Endothelial cell of hepatic sinusoid (primary cell): Measurements from ENCODE around the gene UXT.

ENCODE experiments used
- in situ Hi-C: cut with HindIII; loops from 2 replicates; pipeline ENCODE4 v1.10.0; 2017; ENCODE audit warnings: low sequenced_read_pairs

UXT gene

DNA sequence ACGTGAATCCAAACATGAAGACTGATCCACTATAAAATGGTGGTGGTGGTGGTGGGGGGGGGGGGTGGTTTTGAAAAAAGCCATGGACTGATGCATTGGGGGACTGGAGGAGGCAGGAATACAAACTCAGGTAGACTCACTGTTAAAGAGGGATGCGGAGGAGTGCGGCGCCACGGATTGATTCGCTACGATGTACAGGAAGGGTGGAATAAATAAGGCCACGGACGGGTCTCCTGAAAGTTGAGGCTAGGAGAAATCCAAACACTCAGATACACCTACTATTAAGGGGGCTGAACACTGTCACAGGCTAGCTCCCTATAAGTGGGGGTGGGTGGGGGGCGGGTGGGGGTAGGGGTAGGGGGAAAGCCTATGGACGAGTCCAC lies 9.2 kb downstream of the UXT start:
- in situ Hi-C loops = no loop called here

GRCh38 chrX:47649271-47649670 lies 9.7 kb downstream of the UXT start:
- in situ Hi-C loops = no loop called here

GRCh38 chrX:47648376-47648775 lies 10.6 kb downstream of the UXT start:
- in situ Hi-C loops = no loop called here

DNA sequence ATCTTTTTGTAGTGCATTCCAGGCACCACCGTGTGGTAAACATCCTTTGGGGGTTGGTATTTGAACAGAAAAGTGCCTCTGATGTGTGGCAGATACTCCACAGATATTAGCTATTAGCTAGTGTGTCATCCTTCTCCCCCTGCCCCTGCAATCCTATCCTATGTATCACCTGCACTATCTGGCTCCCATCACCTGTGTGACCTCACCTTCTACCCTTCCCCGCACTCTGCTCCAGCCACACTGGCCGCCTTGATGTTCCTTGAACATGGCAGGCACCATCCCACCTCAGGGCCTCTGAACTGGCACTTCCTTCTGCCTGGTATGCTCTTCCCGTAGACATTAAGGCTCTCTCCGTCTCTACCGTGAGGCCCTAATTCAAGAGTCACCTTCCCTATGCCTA lies 12.3 kb downstream of the UXT start:
- in situ Hi-C loops = no loop called here

- in situ Hi-C loops = no loop called here
Observed at GRCh38 chrX:47645530-47645929, 13.4 kb downstream of the UXT start.

- in situ Hi-C loops = no loop called here
Observed at GRCh38 chrX:47644557-47645091, 14.4 kb downstream of the UXT start.

DNA sequence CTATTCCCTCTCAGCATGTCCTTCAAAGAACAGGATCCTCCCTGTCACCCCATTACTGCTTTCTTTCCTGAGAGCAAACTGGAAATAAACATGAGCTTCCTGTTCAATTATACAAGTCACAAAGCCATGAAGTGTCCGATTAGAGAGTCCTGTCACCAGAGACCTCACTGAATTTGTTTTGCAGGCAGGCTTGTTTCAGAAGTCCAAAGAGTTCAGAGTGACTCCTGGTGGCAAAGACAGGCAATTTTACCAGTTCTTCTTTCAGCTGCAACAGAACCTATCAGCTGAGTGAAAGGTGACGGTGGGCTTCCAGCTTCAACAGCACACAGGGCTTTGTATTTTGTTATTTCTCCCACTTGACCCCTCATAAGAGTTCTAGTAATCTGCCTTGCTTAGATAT lies 15.1 kb downstream of the UXT start:
- in situ Hi-C loops = no loop called here

GRCh38 chrX:47638816-47639215 lies 20.2 kb downstream of the UXT start:
- in situ Hi-C loops = no loop called here

- in situ Hi-C loops = no loop called here
Observed at GRCh38 chrX:47637546-47638195, 21.3 kb downstream of the UXT start.

GRCh38 chrX:47634871-47635575 lies 24.0 kb downstream of the UXT start:
- in situ Hi-C loops = no loop called here

DNA sequence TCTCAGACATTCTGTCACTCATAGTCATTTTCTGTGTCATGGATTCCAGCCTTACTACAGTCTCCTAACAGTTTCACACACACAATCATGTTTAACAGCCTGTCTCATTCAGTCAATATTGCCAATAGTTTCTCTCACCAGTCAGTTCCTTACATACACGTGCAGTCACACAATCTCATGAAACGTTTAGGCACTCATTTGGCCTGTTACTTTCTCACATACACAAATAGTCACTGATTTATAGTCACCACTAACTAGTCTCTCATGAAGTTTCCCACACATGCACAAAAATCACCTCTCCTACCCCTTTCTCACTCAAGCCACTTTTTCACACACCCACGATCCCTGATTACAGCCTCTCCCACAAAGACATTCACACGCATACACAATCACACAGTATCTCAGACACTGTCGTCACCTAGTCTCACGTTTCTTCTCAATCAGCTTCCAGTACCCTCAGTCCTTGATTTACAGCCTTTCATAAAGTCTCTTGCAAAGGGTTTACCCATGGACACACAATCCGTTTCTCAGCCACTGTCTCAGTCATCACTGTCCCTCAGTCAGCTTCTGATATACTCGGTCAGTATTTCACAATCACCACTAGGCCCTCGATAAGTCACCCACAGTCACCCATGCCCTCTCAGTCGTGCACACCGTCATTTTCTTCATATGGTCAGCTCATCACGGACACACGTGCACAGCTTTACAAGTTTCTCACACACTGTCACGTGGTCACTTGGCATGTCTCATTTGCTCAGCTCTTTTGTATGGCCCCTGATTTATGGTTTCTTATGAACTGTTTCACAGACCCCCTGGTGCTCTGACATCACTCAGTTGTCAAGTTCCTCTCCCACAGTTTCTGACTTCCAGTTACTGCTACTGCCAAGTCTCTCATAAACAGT lies 25.0 kb downstream of the UXT start:
- in situ Hi-C loops = no loop called here

DNA sequence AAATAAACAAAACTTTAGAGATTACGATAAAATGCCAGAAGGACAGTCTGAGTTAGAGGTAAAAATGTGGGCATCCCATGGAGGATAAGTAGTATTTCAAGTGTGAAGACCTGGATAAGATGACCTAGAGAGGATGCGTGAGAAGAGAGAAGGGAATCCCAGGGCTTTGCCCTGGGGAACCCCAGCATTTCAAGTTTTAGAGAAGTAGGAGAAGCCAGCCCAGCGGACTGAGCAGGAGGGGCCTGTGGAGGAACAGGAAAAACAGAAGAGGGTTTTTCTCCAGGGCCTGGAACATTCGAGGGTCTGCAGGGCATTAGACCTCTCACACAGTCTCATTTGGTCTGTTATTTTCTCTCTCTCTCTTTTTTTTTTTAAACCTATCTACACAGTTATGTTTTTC lies 26.3 kb downstream of the UXT start:
- in situ Hi-C loops = no loop called here

- in situ Hi-C loops = no loop called here
Observed at GRCh38 chrX:47631676-47632075, 27.3 kb downstream of the UXT start.

DNA sequence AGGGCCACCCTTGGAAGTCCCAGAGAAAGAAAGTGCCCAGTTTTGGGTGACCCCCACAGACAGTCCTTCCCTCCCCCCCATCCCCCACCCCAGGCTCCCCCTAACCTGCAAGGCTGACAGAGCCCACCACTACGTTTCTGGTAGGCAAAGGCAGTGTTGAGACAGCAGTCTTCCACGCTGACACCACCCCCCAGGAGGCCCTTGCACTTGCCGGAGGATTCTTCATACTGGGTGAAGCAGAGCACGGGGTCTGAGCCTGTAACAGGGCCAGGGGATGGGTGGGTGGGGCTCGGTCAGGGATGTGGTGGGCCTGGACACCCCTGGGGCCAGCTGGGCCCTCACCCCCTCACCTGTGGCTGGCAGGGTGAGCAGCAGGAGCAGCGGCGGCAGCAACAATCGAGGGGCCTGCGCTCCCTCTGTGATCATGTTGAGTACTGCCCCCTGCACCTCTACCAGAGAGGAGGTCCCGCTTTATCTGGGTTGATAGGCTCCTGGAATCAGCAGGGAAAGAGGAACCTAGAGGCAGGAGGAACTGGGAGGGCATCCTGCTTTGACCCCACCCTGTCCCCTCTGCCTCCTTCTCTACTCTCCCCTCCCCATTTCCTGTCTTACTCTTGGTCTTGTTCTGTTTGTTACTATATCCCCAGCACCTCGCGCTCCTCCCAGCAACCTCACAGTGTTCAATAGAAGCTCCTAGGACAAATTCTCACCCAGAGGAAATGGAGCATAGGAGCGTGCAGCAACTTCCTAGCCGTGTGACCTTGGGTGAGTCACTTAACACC lies 29.4 kb downstream of the UXT start, which contains the start of gene CFP:
CFP (minus strand) TSS at position 512 of the 782 bp plus-strand sequence; CDS start at position 426, 86 bp downstream.
- in situ Hi-C loops = no loop called here

GRCh38 chrX:47628982-47629381 lies 30.0 kb downstream of the UXT start:
- in situ Hi-C loops = no loop called here

DNA sequence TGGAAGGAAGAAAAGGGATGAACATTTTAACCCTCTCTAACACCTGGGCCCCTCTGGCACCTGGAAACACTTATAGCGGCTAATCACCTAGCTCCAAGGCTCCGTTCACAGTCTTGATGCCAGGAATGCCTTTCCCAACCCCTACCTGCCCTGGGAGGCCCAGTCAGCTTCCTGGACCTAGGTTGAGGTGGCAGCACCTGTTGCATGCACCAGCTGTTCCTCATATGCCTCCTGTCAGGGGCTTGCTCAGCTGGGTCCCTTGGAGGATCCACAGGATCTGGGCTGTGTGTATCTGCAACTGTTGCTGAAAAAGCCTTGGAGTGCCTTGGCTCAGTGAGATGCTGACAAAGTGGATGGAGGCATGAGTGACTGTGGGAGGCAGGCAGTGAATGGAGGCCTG lies 33.6 kb downstream of the UXT start:
- in situ Hi-C loops = no loop called here

DNA sequence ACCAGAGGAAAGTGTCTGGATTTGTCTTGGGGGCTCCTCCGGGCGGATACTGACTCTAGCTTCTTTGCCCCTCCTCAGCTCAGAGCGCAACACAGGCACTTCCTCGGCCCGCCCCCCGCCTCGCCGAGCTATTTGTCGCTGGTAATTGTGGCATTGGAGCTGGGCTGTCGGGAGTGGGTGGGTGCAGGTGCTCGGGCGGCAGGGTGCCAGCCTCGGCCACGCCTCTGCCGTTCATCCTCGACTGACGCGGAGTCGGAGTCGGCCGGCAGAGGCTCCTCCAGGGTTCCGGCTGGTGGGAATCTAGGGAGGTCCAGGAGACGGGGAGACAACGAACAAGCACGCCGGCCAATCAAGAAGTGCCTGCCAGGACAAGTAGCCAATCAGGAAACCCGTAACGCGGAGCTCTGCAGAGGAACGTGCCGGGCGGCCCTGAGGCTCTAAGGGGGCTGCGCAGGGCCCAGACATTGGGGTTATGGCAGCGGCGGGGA lies 35.4 kb downstream of the UXT start:
- in situ Hi-C loops = no loop called here

DNA sequence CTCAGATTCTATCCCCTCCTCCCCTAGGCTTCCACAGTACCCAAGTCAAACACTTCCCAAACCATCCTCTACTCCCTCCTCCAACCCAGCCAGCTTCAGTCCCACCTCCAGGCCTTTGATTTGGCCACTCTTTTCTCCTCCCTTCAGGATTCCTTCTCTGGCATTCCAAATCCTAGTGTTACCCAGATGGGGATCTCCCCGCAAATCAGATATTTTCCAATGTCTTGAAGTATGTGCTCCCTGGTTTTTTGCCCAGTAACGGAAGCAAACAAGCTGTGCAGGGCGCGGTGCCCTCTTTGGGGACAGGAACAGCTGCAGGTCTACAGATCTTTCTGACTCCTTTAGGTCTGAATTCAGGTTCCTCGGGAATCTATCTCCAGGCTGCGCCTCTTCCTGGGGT lies 37.1 kb downstream of the UXT start:
- in situ Hi-C loops = no loop called here

DNA sequence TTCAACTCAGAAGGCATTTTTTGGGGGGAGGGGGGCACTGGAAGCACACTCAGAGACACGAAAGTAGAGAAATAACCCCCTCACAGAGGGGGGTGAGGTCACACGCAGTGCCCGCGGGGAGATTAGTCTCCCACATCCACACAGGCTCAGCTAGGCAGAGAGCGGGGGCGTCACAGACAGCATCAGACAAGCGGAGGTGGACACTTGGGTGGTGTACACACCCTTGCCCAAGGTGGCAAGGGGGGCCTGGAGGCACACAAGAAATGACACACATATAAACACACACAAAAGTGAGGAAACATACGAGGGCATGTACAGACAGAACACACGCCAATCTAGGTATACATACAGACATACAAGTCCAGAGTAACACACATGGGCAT lies 38.7 kb downstream of the UXT start:
- in situ Hi-C loops = no loop called here

- in situ Hi-C loops = no loop called here
Observed at GRCh38 chrX:47619486-47620302, 39.3 kb downstream of the UXT start, which contains the start of gene SYN1. Gene SYN1 (minus strand): TSS chrX:47619857. CDS start chrX:47619728, 129 bp downstream.
